Measurements from ENCODE around the gene TENM4.

GRCh38 chr11:78790784-78791183, 650.0 kb downstream of the TENM4 start:
- no peak for TF ChIP-seq ZNF677 (tag by site-specific recombination; IDR thresholded peaks at IDR 0.05)
- no peak for TF ChIP-seq ZNF747 (tag by site-specific recombination; IDR thresholded peaks at IDR 0.05)
- TF ChIP-seq SALL2 (tag by site-specific recombination; IDR thresholded peaks at IDR 0.05; ENCODE audit: borderline replicate concordance) = no peak
- TF ChIP-seq ELK4 (IDR thresholded peaks at IDR 0.05; ENCODE audit: borderline replicate concordance, low read depth, low read length) = no peak
- no peak for TF ChIP-seq ZNF138 (tag by site-specific recombination; IDR thresholded peaks at IDR 0.05; ENCODE audit: borderline replicate concordance)
- TF ChIP-seq CTCF (tag by site-specific recombination; IDR thresholded peaks at IDR 0.05) = no peak
- no peak for TF ChIP-seq ZNF449 (tag by site-specific recombination; IDR thresholded peaks at IDR 0.05)
- TF ChIP-seq ZNF548 (tag by site-specific recombination; IDR thresholded peaks at IDR 0.05) = no peak
- TF ChIP-seq ZNF26 (tag by site-specific recombination; IDR thresholded peaks at IDR 0.05) = no peak
- no peak for TF ChIP-seq ZNF561 (tag by site-specific recombination; IDR thresholded peaks at IDR 0.05; ENCODE audit: borderline replicate concordance)
- no peak for TF ChIP-seq ZNF830 (tag by site-specific recombination; IDR thresholded peaks at IDR 0.05; ENCODE audit: low read depth)
